KMS-11 (cell line): ENCODE measurements around the gene AHRR.
"Not testable (repeated sequence)": the region's sequence is repeated elsewhere in the genome, so short reads cannot be mapped to it uniquely, and the experiment has no call there.

Experiments used
- H2AFZ ChIP-seq: fragments of 200-600 bp; sonication (generic); 2 replicates; pipeline ENCODE4 v1.6.1; 2016; ENCODE audit warnings: antibody characterized with exemption, mixed run types, low read depth
- H3K27ac ChIP-seq: fragments of 200-600 bp; sonication (generic); 2 replicates; pipeline ENCODE4 v1.6.1; 2016; ENCODE audit warnings: mild to moderate bottlenecking, mixed run types
- H3K27me3 ChIP-seq: fragments of 200-600 bp; sonication (generic); 2 replicates; pipeline ENCODE4 v1.6.1; 2017; ENCODE audit warnings: mild to moderate bottlenecking, low read depth, mixed run types, moderate library complexity; ENCODE audit not compliant: insufficient read depth
- H3K36me3 ChIP-seq: fragments of 200-600 bp; sonication (generic); 2 replicates; pipeline ENCODE4 v1.6.1; 2017; ENCODE audit warnings: mild to moderate bottlenecking, mixed run types; ENCODE audit not compliant: insufficient read depth
- H3K4me1 ChIP-seq: fragments of 200-600 bp; sonication (generic); 2 replicates; pipeline ENCODE4 v1.6.1; 2016; ENCODE audit warnings: mild to moderate bottlenecking, low read depth, mixed run types; ENCODE audit not compliant: poor library complexity, severe bottlenecking
- H3K4me2 ChIP-seq: fragments of 200-600 bp; sonication (generic); 2 replicates; pipeline ENCODE4 v1.7.0; 2016; ENCODE audit warnings: mild to moderate bottlenecking, mixed run types
- H3K4me3 ChIP-seq: fragments of 200-600 bp; sonication (generic); IDR thresholded peaks from 2 replicates; pipeline ENCODE4 v1.6.1; 2017; ENCODE audit warnings: low read depth, low read length, mixed read lengths; ENCODE audit not compliant: insufficient read depth
- H3K79me2 ChIP-seq: fragments of 200-600 bp; sonication (generic); 2 replicates; pipeline ENCODE4 v1.6.1; 2016; ENCODE audit warnings: low read depth, mixed run types; ENCODE audit not compliant: insufficient read depth
- H3K9ac ChIP-seq: fragments of 200-600 bp; sonication (generic); 2 replicates; pipeline ENCODE4 v1.6.1; 2016; ENCODE audit warnings: mild to moderate bottlenecking, mixed run types
- H4K20me1 ChIP-seq: fragments of 200-600 bp; sonication (generic); 2 replicates; pipeline ENCODE4 v1.6.1; 2016; ENCODE audit warnings: mild to moderate bottlenecking, mixed run types; ENCODE audit not compliant: insufficient read depth
- TF ChIP-seq, protein P1 (sequence below): fragments of 200-600 bp; sonication (generic); conservative IDR thresholded peaks from 2 replicates; pipeline ENCODE4 v1.6.1; 2017; ENCODE audit warnings: low read depth, mild to moderate bottlenecking, antibody characterized with exemption, low read length, moderate library complexity, mixed read lengths

AHRR gene

DNA sequence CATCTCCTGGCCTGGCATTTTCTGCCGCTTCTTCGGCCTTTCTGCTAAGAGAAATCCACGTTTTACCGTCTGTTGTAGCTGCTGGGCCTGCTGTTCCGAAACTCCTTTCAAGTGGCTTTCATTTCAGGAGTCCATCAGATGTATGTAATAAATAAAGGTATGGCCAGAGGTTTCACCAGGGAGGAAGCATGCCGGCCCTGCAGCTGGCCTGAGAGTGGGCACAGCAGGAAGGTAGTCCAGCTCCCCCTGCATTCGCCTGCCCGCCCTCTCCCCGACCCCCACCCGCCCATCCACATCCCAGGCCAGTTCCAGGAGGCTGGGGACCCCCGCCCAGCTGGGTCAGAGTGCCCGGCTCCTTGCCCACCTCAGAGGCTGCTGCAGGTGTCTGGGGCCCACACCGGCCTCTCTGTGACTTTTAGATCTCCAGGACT lies 75.0 kb downstream of the AHRR start:
- H3K9ac ChIP-seq, result no peak overlapping the region
- no peaks in the 10 kb centered on the region for H3K4me1 ChIP-seq
- TF ChIP-seq, protein P1, sequence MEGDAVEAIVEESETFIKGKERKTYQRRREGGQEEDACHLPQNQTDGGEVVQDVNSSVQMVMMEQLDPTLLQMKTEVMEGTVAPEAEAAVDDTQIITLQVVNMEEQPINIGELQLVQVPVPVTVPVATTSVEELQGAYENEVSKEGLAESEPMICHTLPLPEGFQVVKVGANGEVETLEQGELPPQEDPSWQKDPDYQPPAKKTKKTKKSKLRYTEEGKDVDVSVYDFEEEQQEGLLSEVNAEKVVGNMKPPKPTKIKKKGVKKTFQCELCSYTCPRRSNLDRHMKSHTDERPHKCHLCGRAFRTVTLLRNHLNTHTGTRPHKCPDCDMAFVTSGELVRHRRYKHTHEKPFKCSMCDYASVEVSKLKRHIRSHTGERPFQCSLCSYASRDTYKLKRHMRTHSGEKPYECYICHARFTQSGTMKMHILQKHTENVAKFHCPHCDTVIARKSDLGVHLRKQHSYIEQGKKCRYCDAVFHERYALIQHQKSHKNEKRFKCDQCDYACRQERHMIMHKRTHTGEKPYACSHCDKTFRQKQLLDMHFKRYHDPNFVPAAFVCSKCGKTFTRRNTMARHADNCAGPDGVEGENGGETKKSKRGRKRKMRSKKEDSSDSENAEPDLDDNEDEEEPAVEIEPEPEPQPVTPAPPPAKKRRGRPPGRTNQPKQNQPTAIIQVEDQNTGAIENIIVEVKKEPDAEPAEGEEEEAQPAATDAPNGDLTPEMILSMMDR, result no peak
- H4K20me1 ChIP-seq, result no peaks in the 10 kb centered on the region
- no peak overlapping the region for H3K4me2 ChIP-seq
- H3K36me3 ChIP-seq, result no peaks in the 10 kb centered on the region
- no peaks in the 10 kb centered on the region for H3K79me2 ChIP-seq
- H3K27ac ChIP-seq, result no peak overlapping the region
- H3K27me3 ChIP-seq, result no peaks in the 10 kb centered on the region
- H2AFZ ChIP-seq, result no peak overlapping the region
- H3K4me3 ChIP-seq, result no peak overlapping the region

DNA sequence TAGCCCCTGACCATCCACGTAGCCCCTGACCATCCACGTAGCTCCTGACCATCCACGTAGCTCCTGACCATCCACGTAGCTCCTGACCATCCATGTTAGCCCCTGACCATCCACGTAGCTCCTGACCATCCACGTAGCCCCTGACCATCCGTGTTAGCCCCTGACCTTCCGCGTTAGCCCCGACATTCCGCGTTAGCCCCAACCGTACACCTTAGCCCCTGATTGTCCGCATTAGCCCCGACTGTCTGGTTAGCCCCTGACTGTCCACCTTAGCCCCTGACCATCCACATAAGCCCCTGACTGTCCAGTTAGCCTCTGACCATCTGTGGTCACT lies 76.6 kb downstream of the AHRR start:
- not testable (repeated sequence) for H2AFZ ChIP-seq, H3K4me1 ChIP-seq, H3K27me3 ChIP-seq, H3K36me3 ChIP-seq, H3K79me2 ChIP-seq, H3K4me2 ChIP-seq, H3K4me3 ChIP-seq, H3K27ac ChIP-seq, H3K9ac ChIP-seq, H4K20me1 ChIP-seq

DNA sequence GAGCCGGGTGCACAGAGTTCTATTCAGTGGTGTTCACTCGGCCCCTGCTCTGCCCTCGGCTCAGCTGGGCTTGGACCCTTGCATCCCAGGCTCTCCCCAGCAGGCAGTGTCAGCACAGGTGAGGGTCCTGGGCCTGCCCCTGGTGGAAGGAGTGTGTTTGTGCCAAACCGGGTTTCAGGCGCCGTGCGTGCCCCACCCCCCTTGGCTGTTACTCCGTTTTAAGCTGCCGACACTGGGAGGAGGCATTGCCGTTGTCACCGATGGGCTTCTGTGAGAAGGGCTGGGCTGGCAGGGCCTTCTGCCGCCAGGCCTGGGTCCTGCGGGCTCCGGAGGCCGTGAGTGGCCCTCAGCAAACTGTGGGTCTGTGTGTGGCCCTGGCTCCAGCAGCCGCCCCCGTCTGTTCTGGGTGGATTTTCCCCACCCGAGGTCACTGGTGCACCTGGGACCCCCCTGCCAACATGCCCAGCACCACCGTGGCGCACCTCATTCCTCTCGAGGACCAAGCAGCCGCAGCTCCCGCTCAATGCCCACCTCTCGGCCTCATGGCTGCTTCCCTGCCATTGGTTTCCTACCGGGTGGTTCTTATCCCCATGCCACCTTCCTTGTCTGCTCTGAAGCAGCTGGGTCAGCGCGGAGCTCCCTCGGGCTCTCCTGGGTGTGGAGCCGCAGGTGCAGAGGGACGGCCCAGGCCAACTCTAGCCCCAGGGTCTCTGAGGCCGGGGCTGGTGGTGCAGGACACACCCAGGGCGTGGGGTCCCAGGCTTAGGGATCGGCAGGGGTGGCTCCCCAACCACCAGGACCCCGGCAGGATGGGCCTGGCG lies 77.2 kb downstream of the AHRR start:
- Histone ChIP-seq H3K79me2 (no peaks in the 10 kb centered on the region), H3K27ac (no peak overlapping the region), H3K36me3 (no peaks in the 10 kb centered on the region), H3K4me1 (no peaks in the 10 kb centered on the region), H3K4me2 (no peak overlapping the region), H3K4me3 (no peak overlapping the region), H3K9ac (no peak overlapping the region), H2AFZ (no peak overlapping the region), H4K20me1 (no peaks in the 10 kb centered on the region), H3K27me3 (no peaks in the 10 kb centered on the region)
- TF ChIP-seq, protein P1, result no peak

DNA sequence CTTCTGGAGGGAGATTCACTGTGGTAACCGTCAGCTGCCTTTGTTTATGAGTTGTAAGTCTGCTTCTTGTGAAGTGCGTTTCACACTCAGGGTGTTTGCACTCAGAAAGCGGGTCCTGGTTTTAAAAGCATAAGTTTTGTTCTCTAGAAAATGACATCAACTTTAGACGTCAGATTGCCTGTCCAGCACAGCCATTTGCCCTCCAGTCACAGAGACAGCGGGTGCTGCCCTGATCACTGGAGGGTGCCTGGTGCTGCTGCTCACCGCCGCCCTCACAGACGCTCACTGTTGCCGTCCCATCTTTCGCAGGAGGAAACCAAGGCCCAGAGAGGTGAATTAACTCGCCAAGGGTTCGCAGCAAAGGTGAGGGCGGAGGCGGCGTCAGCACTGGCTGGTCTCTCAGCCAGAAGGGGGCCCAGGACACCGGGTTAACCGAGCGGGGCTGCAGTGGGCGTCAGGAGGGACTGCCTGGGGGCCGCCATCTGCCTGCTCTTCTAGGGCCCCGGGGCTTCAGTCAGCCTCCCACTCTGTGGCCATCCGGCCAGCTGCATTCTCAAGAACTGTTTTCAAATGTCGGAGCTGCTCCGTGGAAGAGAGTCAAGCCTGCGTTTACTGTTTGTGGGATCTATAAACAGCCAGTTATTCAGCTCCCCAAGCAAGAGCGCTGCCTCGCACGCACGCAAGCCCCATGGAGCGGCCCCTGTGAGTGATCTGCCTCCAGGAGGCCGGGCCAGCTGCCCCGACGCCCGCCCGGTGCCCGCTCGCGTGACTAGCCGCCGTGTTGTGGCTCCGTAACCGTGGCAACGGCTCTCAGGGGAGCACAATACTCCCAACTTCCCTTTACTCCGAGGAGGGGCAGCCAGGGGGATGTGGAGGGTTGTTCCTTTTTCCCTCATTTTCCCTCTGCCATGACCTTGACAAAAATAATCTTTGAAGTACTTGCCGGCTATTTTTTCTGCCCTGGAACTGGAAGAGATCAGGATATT lies 78.1 kb downstream of the AHRR start:
- no peak overlapping the region for H2AFZ ChIP-seq
- no peak overlapping the region for H3K9ac ChIP-seq
- no peaks in the 10 kb centered on the region for H3K36me3 ChIP-seq
- H3K27ac ChIP-seq, result no peak overlapping the region
- no peaks in the 10 kb centered on the region for H3K79me2 ChIP-seq
- H3K27me3 ChIP-seq, result no peaks in the 10 kb centered on the region; the same call in 1 of the 2 replicates
- H4K20me1 ChIP-seq, result no peaks in the 10 kb centered on the region
- H3K4me2 ChIP-seq, result no peak overlapping the region
- no peaks in the 10 kb centered on the region for H3K4me1 ChIP-seq
- H3K4me3 ChIP-seq, result no peak overlapping the region
- TF ChIP-seq, protein P1, result no peak
